ENCODE measurements around the gene YAP1.

DNA sequence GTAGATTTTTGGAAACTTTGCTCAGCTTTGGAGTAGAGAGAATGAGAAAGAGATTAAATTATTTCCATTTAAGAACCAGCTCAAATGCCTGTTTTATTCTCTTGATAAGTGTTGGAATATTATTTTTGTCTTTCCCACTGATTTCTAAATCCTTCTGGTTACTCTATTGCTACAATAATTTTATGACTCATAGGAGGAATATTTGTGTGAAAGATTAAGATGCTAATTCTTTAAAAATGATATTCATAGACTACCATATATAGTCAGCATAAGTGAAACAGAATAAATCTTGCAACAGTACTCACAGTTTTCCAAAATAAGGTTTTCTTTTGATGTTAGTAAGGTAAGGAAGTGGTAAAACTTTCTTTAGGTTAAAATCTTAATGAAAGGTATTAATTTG lies 60.9 kb downstream of the YAP1 start:
- no peak for TF ChIP-seq POLR2A (IDR thresholded peaks at IDR 0.05)
- no peak for TF ChIP-seq CTCF (IDR thresholded peaks at IDR 0.05)
- TF ChIP-seq EP300 (IDR thresholded peaks at IDR 0.05): no peak
- TF ChIP-seq POLR2AphosphoS5 (IDR thresholded peaks at IDR 0.05): no peak
